A204.1 (cell line): Measurements from ENCODE around the gene FAM210B.
A peak's percentile ranks its signal among the peaks of the same experiment; 100 is the strongest.
"Not testable (repeated sequence)": the region's sequence is repeated elsewhere in the genome, so short reads cannot be mapped to it uniquely, and the experiment has no call there.

Experiments
- FAIRE-seq: peaks from 2 replicates; lab custom pipeline; 2012; peaks lifted over from hg19 to GRCh38; lab: Jason Lieb, UNC

Gene FAM210B

DNA sequence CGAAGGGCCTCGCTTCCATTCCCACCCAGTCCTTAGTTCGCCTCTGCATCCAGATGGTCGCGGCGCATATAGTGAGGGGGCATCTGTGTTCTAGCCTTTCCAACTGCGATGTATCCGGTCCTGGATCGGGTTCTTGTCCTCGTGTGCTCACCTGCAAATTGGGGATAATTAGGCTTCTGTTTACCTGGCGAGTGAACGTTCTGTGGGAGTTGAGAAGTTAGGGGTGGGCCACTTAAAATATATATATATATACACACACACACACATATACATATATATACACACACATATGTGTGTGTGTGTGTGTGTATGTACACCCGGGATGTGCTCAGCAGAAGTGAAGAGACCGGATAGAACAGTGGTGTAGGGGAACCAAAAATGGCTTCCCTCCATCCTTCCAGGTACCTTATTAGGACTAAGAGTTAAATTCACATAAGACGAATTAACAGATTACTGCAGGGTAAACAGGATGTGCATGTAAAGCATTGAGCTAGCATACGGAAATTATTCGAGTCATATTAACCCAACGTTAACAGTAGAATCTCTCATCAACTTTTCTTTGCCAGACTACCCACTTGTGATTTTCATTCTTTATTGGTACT is 34.2 kb downstream of the FAM210B start:
- FAIRE-seq = no peak

DNA sequence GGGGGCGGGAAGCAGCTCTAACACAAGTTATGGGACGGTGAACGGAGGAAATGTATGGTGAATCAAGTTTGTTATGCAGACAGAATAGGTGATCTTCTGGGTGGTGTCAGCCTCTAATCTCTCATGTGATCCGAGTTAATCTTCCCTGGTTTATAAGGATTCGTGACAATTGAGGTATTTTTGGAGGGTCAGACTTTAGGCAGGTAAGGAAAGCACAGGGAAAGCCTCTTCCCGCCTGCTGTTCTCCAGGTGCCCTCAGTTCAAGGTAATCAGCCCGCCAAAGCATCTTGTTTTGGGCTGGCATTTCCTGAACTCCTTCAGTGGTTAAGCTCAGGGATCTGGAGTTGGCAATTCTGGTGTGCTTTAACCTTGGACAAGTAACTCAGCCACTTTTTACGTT is 34.9 kb downstream of the FAM210B start:
- no peak for FAIRE-seq

GRCh38 chr20:56395166-56395565 is 36.4 kb downstream of the FAM210B start:
- FAIRE-seq = no peak

- peak; percentile 84 for FAIRE-seq
These were observed 41.3 kb downstream of the FAM210B start for GRCh38 chr20:56400001-56400640.

DNA sequence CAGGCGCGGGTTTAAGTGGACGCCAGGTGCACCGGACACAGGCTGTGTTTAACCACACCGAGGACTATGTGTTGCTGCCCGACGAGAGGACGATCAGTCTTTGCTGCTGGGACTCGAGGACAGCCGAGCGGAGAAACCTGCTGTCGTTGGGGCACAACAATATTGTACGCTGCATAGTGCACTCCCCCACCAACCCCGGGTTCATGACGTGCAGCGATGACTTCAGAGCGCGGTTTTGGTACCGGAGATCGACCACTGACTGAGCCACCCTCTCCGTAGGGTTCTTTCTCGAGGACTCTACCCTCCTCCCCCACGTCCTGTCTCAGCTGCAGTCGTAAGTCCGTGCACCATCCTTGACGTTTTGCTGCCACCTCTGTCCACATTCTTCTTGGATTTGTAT is 44.7 kb downstream of the FAM210B start:
- FAIRE-seq = no peak

- not testable (repeated sequence) for FAIRE-seq
These were observed 46.6 kb downstream of the FAM210B start for GRCh38 chr20:56405356-56405755.

- no peak for FAIRE-seq
These were observed 48.1 kb downstream of the FAM210B start for GRCh38 chr20:56406910-56407309.

DNA sequence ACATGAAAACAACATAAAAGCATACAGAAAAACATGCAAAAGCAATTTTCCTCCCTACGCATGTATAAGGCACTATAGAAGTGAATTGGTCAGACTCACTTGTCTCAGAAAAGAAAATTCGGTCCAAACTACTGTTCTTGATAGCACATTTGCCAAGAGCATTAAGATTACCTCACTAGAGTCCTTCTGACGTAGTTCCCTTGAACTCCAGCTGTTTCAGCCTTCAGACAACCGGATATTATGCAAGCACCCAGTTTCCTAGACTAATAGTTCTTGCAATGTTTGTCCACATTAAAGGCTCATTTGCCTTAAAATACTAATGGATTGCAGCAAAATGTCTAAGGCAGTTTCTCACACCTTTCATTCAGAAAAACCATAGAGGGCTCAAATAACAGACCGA is 50.7 kb downstream of the FAM210B start:
- no peak for FAIRE-seq

DNA sequence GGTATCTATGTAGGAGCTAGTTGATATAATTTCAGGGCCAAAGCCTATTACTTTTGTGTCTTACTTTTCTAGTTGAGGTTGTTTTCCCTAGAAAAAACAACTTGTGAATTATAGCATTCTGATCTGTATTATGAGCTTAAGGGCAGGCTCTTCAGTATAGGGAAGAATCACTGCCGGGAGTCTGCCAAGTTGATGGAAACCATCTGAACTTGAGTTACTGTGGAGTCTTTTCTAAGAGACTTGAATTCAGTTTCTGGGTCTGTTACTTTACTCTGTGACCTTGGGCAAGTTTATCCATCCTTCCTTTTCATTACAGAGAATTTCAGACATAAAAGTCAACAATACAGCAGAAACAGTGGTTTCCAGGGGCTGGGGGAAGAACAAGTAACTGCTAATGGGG is 51.2 kb downstream of the FAM210B start:
- FAIRE-seq = no peak

DNA sequence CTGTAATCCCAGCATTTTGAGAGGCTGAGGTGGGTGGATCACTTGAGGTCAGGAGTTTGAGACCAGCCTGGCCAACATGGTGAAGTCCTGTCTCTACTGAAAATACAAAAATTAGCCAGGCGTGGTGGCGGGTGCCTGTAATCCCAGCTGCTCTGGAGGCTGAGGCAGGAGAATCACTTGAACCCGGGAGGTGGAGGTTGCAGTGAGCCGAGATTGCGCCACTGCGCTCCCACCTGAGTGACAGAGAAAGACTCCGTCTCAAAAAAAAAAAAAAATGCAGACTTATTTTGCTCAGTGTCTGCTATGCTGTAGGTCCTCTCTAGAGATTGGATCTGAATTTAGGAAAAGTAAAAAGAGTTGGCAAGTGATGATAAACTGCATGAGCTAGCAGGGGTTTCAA is 52.5 kb downstream of the FAM210B start:
- not testable (repeated sequence) for FAIRE-seq

DNA sequence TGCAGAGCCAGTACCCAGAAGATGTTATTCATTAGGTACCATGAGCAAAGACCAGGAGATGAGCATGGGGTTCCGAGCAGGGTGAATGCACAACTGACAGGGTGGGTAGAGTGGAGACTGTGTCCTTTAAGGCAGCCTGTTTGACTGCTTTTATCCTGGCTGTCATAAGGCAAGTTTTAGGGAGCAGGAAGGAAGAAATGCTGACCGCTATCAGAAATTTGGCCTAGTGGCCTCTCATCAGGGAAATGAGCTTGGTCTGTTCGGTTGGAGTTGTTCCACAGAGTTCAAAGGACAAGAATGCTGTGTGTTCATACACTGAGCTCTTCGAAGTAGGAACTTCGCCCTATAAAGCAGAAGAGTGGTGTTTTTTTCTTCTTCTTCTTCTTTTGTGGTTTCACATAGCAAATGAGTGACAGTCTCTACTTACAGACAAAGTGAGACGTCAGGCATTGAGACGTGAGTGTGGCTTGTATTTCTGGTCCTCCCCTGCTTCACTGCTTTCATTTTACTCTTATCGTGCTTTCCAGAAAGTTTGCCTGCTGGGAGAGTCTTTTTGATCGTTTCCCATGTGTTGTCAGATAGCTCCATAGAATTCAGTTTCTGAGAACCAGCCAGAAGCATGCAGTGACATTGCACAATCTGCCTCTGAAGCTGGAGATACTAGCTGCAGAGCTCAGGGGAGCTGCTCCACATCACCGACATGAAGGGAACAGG is 53.1 kb downstream of the FAM210B start, which contains the start of gene CASS4:
CASS4 (plus strand) TSS at position 502 of the 714 bp plus-strand sequence; CDS start at position 701, 199 bp downstream.
- no peak for FAIRE-seq

DNA sequence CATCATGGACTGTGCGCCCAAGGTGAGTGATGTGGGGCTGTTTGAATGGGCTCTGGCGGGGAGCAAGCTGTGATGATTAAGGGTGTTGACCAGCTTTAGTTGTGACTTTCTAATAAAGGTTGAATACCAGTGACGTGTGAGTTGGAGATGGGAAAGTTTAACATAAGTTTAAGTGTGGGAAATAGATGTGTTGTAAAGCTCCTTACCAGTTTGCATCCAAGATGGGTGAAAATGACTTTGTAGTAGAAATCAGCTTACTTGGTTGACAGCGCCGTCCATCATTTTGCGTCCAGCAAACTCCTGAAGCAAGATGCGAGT is 53.7 kb downstream of the FAM210B start:
- FAIRE-seq = no peak

DNA sequence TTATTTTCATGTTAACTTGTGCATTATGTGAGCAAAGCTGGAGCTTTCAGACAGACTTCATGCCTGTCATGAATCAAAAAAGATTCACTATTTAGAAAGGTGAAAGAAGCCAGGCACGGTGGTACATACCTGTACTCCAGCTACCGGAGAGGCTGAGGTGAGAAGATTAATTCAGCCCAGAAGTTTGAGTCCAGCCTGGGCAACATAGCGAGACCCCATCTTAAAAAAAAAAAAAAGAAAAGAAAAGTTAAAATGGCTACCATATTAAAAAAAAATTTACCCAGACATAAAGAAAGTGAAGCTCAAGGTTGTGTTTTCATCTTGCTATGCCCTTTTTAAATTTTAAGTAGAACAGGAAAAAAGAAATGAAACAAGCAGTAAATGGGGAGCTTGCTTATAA is 54.2 kb downstream of the FAM210B start:
- no peak for FAIRE-seq

- no peak for FAIRE-seq
These were observed 56.3 kb downstream of the FAM210B start for GRCh38 chr20:56414842-56415765.

DNA sequence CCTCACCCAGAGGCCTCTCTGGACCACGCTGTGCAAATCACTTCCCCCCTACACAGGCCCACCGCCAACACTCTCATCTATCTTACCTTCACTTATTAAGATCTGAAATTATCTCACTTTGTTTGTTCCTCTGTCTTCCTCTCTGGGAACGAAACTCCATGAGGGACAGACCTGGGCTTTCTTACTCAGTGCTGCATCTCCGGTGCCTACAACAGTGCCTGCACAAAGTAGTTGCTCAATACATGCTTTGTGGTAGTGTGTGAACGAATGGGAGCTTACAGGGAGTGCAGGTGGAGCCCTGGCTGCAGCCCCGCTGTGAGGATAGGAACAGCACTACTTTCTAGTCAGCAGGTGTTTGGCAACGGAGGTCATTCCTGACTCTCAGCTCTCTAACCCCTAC is 58.6 kb downstream of the FAM210B start:
- no peak for FAIRE-seq

DNA sequence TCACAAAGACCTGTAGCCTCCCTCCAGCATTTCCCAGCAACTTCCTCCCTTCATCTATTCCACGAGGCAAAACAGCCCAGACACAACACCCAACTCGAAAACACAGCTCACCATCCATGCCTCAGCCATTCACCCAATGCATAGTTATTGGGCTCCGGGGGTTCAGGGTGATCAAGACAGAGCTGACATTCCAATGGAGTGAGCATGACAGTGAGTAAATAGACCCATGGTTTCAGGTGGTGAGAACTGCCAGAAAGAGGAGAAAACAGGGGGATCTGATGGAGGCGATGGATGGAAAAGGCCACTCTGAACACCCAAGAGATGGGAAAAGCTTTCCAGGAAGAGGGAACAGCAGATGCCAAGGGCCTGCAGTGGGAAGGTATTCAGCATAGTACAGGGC is 59.1 kb downstream of the FAM210B start:
- FAIRE-seq = no peak
